Upper lobe of left lung (tissue), 4 donors: Measurements from ENCODE around the gene MYO9B.

Experiments
- CTCF ChIP-seq, 6 experiments: fragments of 450-650 bp in 4 of 6; fragments of 200-600 bp in 2 of 6; sonication (generic) in 2 of 6; IDR thresholded peaks; one replicate each; pipeline ENCODE4 v1.5.1; 2016 to 2019; ENCODE audit warnings: antibody characterized with exemption in 6 of 6
- POLR2A ChIP-seq, 4 donors: fragments of 450-650 bp; IDR thresholded peaks; one replicate each; pipeline ENCODE4 v1.5.1; 2016 to 2017; ENCODE audit warnings: antibody characterized with exemption in 4 of 4, mild to moderate bottlenecking in 2 of 4

GRCh38 chr19:17037966-17038500 lies 37.5 kb upstream of the MYO9B start:
- TF ChIP-seq CTCF (IDR thresholded peaks at IDR 0.05) = no peak
- TF ChIP-seq POLR2A (IDR thresholded peaks at IDR 0.05) = no peak
